GM21515 (cell line): ENCODE data around the gene AGBL4.

Experiments
- ATAC-seq: cut with Tn5 transposase; IDR thresholded peaks from one replicate; pipeline ENCODE4 v1.9.1; 2021; ENCODE audit not compliant: unreplicated experiment

AGBL4 gene

GRCh38 chr1:49199564-49199963, 824.2 kb downstream of the AGBL4 start:
- ATAC-seq = no peak

DNA sequence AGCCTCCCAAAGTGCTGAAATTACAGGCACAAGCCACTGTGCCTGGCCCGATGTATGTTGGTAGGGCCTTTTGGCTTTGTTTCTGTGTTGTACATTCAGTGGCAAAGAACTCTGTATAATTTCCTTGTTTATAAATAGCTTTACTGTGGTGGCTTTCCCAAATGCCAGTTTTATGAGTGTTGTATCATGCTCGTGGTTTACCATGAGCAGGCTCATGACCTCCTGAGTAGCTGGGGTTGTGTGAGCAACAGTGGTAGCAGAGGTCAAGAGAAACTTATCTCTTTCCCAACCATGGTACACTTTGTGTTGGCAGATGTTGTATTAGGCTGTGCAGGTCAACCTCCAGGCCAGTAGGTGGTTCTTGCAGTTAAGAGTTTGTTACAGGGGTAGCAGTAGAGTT, 826.7 kb downstream of the AGBL4 start:
- no peak for ATAC-seq

GRCh38 chr1:49190138-49190537, 833.6 kb downstream of the AGBL4 start:
- no peak for ATAC-seq

DNA sequence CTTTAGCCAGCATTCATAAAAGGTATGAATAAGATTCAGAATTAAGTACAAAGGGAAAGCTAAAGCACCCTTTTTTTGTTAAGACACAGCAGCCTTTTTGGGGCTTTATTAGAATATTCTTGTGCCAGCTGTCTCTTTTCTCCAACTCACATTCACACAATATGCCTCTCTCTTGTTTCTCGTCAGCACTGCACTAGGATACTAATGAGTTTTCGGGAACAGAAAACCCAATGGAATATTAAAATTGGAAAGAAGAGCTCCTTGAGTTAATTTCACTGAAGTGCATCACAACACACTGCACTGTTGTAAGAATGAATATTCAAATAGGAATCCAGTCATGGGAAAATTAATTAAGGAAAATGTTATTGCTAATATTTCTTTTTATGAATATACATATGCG, 836.7 kb downstream of the AGBL4 start:
- ATAC-seq = no peak

- no peak for ATAC-seq
Measured at GRCh38 chr1:49185450-49185980, 838.2 kb downstream of the AGBL4 start.

- no peak for ATAC-seq
Measured at GRCh38 chr1:49183489-49183888, 840.3 kb downstream of the AGBL4 start.

- ATAC-seq = no peak
Measured at GRCh38 chr1:49181033-49181432, 842.7 kb downstream of the AGBL4 start.

DNA sequence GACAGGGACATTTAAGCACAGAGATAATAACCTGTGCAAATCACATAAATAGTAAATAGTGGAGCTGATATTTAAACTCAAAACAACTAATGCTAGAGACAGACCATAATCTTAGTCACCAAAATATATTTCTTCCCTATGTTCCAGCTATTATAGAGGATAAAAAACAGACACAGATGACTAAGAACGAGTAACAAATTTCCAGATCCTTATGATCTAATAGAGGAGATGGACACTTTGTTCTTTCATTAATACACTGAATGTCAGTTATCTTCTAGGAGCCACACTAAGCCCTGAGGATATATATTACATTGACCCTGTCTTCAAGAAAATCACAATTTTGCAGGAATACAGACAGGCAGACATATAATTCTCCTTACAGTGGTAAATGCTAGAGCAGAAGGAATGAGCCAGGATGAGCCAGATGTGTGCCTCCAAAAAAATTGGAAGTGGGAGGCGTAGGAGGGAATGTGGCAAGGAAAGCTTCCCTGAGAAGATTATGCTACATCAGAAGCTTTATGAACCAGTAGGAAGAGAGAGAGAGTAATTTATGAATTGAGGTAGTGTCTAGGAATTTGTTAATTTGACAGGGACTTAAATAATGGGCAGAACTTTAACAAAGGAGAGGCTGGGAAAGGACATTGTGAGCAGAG, 851.7 kb downstream of the AGBL4 start:
- no peak for ATAC-seq

- ATAC-seq = no peak
Measured at GRCh38 chr1:49166031-49166430, 857.7 kb downstream of the AGBL4 start.

DNA sequence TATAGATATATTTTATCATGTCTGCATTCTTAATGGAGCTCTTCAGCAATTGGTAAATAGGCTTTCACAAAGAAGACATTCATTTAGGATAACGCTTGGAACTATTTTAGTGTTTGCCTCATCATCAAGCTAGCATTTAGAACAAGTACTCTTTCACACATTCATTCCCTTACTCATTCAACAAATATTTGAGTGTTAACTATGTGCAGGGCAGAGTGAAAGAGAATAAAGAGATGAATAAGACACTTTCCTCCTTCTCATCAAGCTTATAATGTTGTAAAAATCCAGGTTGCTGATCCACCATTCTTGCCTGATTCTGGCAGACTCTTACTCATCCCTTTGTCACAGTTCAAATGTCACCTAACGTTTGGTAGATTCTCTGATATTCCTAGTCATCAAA, 860.7 kb downstream of the AGBL4 start:
- ATAC-seq = no peak

GRCh38 chr1:49160677-49161076, 863.1 kb downstream of the AGBL4 start:
- ATAC-seq = no peak

DNA sequence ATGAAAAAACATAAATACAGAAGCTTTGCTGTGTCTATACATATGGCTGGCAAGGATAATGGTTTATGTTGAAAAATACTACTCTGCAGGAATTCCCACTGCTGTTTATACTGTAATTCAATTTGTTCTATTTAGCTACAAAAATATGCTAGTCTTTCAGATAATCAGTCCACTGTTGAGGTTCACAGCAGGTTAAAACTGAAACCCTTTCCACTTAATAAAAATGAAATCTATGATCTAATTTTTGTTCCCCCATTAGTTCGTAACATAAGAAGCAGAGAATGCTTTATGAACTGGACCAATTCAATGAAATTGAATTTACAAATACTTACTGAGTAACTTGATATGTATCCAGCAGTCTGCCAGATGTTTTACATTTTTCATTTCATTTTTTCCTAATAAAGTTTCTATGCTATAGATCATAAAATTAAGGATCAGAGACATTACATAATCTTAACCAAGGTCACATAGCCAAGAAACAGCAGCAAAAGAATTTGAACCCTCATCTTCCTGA, 887.0 kb downstream of the AGBL4 start:
- ATAC-seq = no peak

DNA sequence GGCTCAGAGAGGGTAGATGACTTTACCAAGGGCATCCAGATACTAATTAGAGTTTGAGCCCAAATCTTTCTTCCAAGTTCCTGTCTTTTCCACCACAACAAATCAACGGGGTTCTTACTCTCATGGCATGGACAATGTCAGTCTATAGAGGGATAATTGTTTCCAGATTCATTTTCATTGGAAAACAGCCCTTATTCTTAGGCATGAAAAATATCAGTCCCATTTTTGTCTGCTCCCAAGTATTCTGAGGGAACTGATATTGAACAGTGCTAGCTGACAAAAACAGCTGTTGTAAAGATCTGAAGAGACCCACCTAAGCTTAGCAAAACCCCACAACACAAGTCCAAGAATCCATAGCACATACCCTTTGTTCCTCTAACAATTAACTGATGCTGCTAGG, 898.0 kb downstream of the AGBL4 start:
- no peak for ATAC-seq

DNA sequence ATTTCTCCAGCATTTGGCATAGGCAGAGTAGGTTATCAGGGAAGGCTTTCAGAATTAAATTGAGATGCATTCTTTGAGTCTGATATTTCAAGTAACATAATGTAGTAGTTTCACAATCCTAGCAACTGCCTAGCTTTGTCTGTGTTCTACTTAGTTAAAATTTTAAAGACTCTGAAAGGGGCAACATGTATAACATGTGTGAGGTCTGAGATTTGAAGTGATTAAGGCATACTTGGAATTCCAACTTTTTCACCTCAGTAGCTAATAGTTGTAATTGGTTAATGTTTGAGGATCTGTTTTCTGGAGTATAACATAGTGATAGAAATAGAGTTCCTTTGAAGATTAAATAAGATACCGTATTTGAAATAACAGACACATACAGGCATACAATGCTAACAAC, 911.8 kb downstream of the AGBL4 start:
- no peak for ATAC-seq

GRCh38 chr1:49106445-49106844, 917.3 kb downstream of the AGBL4 start:
- ATAC-seq = no peak

DNA sequence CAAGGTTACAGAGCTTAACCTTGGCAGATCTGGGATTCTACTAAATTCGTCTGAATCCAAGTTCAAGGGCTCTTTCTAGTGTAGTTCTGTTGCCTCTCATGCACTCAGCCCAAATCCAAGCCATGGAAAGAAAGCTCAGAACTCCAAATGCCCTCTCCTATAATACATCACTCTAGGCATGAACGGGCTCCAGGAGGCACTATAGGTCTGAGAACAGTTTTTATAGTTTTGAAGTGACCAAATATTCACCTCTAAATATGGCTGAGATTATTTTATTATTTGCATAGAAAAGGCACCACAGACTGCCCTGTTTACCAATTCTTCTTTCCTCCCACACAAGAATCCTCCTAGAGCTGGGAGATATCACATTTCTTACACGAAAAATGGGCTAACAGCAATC, 919.2 kb downstream of the AGBL4 start:
- no peak for ATAC-seq

GRCh38 chr1:49102752-49103151, 921.0 kb downstream of the AGBL4 start:
- ATAC-seq = no peak

GRCh38 chr1:49098866-49099265, 924.9 kb downstream of the AGBL4 start:
- ATAC-seq = no peak

GRCh38 chr1:49086327-49086726, 937.4 kb downstream of the AGBL4 start:
- no peak for ATAC-seq

DNA sequence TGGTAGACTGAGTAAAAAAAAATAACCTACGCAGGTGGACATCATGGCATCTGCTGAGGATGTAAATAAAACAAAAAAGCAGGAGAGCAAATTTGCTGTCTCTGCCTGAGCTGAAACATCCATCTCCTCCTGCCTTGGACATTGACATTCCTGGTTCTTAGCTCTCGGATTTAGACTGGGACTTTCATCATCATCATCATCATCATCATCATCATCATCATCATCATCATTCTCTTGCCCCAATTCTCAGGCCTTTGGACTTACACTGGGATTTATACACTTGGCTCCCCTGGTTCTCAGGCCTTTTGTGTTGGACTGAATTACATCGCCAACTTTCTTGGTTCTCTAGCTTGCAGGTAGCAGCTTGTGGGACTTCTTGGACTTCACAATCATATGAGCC, 938.7 kb downstream of the AGBL4 start:
- no peak for ATAC-seq

GRCh38 chr1:49060766-49061165, 963.0 kb downstream of the AGBL4 start:
- ATAC-seq = no peak

GRCh38 chr1:49059087-49059486, 964.7 kb downstream of the AGBL4 start:
- no peak for ATAC-seq

GRCh38 chr1:49052102-49052501, 971.7 kb downstream of the AGBL4 start:
- no peak for ATAC-seq
